Measurements from ENCODE around the gene IDH2.

- TF ChIP-seq, protein P1, sequence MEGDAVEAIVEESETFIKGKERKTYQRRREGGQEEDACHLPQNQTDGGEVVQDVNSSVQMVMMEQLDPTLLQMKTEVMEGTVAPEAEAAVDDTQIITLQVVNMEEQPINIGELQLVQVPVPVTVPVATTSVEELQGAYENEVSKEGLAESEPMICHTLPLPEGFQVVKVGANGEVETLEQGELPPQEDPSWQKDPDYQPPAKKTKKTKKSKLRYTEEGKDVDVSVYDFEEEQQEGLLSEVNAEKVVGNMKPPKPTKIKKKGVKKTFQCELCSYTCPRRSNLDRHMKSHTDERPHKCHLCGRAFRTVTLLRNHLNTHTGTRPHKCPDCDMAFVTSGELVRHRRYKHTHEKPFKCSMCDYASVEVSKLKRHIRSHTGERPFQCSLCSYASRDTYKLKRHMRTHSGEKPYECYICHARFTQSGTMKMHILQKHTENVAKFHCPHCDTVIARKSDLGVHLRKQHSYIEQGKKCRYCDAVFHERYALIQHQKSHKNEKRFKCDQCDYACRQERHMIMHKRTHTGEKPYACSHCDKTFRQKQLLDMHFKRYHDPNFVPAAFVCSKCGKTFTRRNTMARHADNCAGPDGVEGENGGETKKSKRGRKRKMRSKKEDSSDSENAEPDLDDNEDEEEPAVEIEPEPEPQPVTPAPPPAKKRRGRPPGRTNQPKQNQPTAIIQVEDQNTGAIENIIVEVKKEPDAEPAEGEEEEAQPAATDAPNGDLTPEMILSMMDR (IDR thresholded peaks at IDR 0.05) = no peak
- peak; percentile 27 for TF ChIP-seq POLR2A (IDR thresholded peaks at IDR 0.05)
These were observed 67.0 kb downstream of the IDH2 start for GRCh38 chr15:90035095-90035839.
